Testis (tissue), 3 donors: Measurements from ENCODE around the gene IGF1R. TPM values are rescaled to one million over a fixed set of nuclear protein-coding genes. Genes with fewer than 3 reads are reported as not detected.

ENCODE experiments used
- DNase-seq: peaks from one replicate; pipeline ENCODE4 v3.0.0-alpha.2; 2019
- H3K27ac ChIP-seq, 2 donors: fragments of 200-600 bp; sonication (generic); one replicate each; pipeline ENCODE4 v1.5.1; 2019
- H3K27me3 ChIP-seq: fragments of 200-600 bp; sonication (generic); one replicate; pipeline ENCODE4 v1.5.1; 2019
- H3K36me3 ChIP-seq: fragments of 200-600 bp; sonication (generic); one replicate; pipeline ENCODE4 v1.5.1; 2017; ENCODE audit warnings: low read depth; ENCODE audit errors: missing control alignments
- H3K4me1 ChIP-seq: fragments of 200-600 bp; sonication (generic); one replicate; pipeline ENCODE4 v1.5.1; 2019
- H3K4me3 ChIP-seq, 2 donors: fragments of 200-600 bp; sonication (generic); one replicate each; pipeline ENCODE4 v1.5.1; 2017 to 2019
- H3K9me3 ChIP-seq: fragments of 200-600 bp; sonication (generic); one replicate; pipeline ENCODE4 v1.5.1; 2017
- POLR2A ChIP-seq: fragments of 450-650 bp; IDR thresholded peaks from one replicate; pipeline ENCODE4 v1.6.1; 2017; ENCODE audit warnings: antibody characterized with exemption, mild to moderate bottlenecking, moderate library complexity
- WGBS, 2 donors: methylation state at CpG; one replicate each; pipeline ENCODE4 v1.1.5; 2018; 5-methylcytosine and 5-hydroxymethylcytosine counted together
- intact Hi-C: fragments of 100-400 bp; cut with DNase I; formaldehyde crosslinking; loops from one replicate; pipeline ENCODE4 v1.15.1; 2023; ENCODE audit warnings: low total_unique reads
- polyA plus RNA-seq: library from polyadenylated mRNA; stranded (reverse); fragments of 350-450 nt; fragmentation: Illumina TruSeq; extraction: RNeasy Lipid Tissue Mini Kit (QIAGEN cat#74804); gene quantifications from one replicate; pipeline ENCODE4 v1.2.3, GENCODE V29; 2014; ENCODE audit warnings: low read depth, low replicate concordance; ENCODE audit not compliant: insufficient read depth
- total RNA-seq, 2 donors: library from RNA; depleted of rRNA; stranded (reverse); fragments of >200 nt; gene quantifications; one replicate each; pipeline ENCODE4 v1.2.3, GENCODE V29; 2016
- TF ChIP-seq, protein P1 (sequence below), 3 experiments: fragments of 450-650 bp in 2 of 3; fragments of 200-600 bp in 1 of 3; sonication (generic) in 1 of 3; IDR thresholded peaks; one replicate each; pipeline ENCODE4 v1.5.1; 2016 to 2019; ENCODE audit warnings: antibody characterized with exemption in 3 of 3, mild to moderate bottlenecking in 2 of 3, moderate library complexity in 1 of 3

The IGF1R gene
- total and polyA plus RNA-seq, 3 donors from 2014 or later, result 25.8 to 172 (median 157) TPM

GRCh38 chr15:98823616-98824015, 175.3 kb downstream of the IGF1R start:
- H3K9me3 ChIP-seq, result no peaks in the 10 kb centered on the region
- DNase-seq, result no peak
- no peaks in the 10 kb centered on the region for H3K4me1 ChIP-seq
- intact Hi-C loops, result no loop called here
- no peak overlapping the region for H3K4me3 ChIP-seq
- TF ChIP-seq, protein P1, sequence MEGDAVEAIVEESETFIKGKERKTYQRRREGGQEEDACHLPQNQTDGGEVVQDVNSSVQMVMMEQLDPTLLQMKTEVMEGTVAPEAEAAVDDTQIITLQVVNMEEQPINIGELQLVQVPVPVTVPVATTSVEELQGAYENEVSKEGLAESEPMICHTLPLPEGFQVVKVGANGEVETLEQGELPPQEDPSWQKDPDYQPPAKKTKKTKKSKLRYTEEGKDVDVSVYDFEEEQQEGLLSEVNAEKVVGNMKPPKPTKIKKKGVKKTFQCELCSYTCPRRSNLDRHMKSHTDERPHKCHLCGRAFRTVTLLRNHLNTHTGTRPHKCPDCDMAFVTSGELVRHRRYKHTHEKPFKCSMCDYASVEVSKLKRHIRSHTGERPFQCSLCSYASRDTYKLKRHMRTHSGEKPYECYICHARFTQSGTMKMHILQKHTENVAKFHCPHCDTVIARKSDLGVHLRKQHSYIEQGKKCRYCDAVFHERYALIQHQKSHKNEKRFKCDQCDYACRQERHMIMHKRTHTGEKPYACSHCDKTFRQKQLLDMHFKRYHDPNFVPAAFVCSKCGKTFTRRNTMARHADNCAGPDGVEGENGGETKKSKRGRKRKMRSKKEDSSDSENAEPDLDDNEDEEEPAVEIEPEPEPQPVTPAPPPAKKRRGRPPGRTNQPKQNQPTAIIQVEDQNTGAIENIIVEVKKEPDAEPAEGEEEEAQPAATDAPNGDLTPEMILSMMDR (IDR thresholded peaks at IDR 0.05), result no peak
- TF ChIP-seq POLR2A, result no peak
- no peak overlapping the region for H3K27ac ChIP-seq
- H3K36me3 ChIP-seq, result no peaks in the 10 kb centered on the region
- no peaks in the 10 kb centered on the region for H3K27me3 ChIP-seq

GRCh38 chr15:98824595-98824994, 176.3 kb downstream of the IGF1R start:
- H3K4me1 ChIP-seq, result no peaks in the 10 kb centered on the region
- no peaks in the 10 kb centered on the region for H3K9me3 ChIP-seq
- H3K36me3 ChIP-seq, result no peaks in the 10 kb centered on the region
- no peak for DNase-seq
- H3K27ac ChIP-seq, result no peak overlapping the region
- H3K4me3 ChIP-seq, result no peak overlapping the region
- no peaks in the 10 kb centered on the region for H3K27me3 ChIP-seq
- 93 to 97% methylated on average over 10 of the region's 10 CpGs for WGBS, 2 donors
- intact Hi-C loops, result no loop called here
- no peak for TF ChIP-seq POLR2A
- TF ChIP-seq, protein P1 (IDR thresholded peaks at IDR 0.05), result no peak

GRCh38 chr15:98826658-98827057, 178.3 kb downstream of the IGF1R start:
- no peak overlapping the region for H3K4me3 ChIP-seq
- H3K9me3 ChIP-seq, result no peaks in the 10 kb centered on the region
- H3K4me1 ChIP-seq, result no peaks in the 10 kb centered on the region
- no peak overlapping the region for H3K27ac ChIP-seq
- H3K27me3 ChIP-seq, result no peaks in the 10 kb centered on the region
- WGBS, 2 donors, result 64 to 68% methylated on average over 3 of the region's 3 CpGs
- DNase-seq, result no peak
- H3K36me3 ChIP-seq, result no peaks in the 10 kb centered on the region
- TF ChIP-seq, protein P1 (IDR thresholded peaks at IDR 0.05), result no peak
- no peak for TF ChIP-seq POLR2A
- intact Hi-C loops, result no loop called here

DNA sequence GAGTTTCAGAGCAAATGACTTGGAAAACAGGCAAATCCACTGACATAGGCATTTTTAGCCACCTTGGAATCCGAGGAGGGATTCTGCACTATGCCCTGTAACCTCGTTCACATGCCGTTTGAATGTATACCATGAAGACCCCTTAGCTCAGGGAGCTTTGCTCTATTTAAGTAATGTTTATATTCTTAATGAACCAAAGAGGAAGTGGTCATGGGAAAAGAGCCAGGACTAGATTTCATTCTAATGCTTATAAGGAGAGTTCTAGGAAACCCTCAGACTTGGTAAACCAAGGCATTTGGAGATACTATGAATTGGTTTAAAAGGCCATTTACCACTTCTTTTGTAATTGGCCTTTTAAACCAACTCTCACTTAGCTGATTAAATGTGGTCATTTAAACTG, 178.9 kb downstream of the IGF1R start:
- Histone ChIP-seq H3K9me3 (no peaks in the 10 kb centered on the region), H3K36me3 (no peaks in the 10 kb centered on the region), H3K4me1 (no peaks in the 10 kb centered on the region), H3K4me3 (no peak overlapping the region), H3K27me3 (no peaks in the 10 kb centered on the region), H3K27ac (no peak overlapping the region)
- WGBS, 2 donors, result 78 to 81% methylated on average over 3 of the region's 3 CpGs
- DNase-seq, result no peak
- intact Hi-C loops, result no loop called here
- no peak for TF ChIP-seq POLR2A

GRCh38 chr15:98830034-98830634, 181.8 kb downstream of the IGF1R start:
- intact Hi-C loops, result no loop called here
- WGBS, 2 donors, result 93 to 97% methylated on average over 4 of the region's 4 CpGs
- TF ChIP-seq POLR2A, result no peak
- no peak for DNase-seq
- Histone ChIP-seq H3K36me3 (no peaks in the 10 kb centered on the region), H3K27ac (no peak overlapping the region), H3K4me1 (no peaks in the 10 kb centered on the region), H3K4me3 (no peak overlapping the region), H3K9me3 (no peaks in the 10 kb centered on the region), H3K27me3 (no peaks in the 10 kb centered on the region)

DNA sequence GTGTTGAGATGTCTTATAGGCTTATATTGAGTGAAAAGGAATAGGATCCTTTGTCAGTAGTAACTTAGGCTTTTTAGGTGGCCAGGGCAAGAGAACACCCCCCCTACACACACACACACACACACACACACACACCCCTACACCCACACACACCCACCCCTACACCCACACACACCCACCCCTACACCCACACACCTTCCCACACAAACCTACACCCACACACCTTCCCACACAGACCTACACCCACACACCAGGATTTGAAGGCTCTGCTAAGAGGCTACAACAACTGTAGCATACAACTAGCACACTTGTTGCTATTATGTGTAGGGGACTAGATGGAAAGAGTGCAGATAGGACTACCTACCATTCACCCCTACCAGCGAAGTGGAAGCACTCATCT, 186.6 kb downstream of the IGF1R start:
- Histone ChIP-seq H3K27me3 (no peaks in the 10 kb centered on the region), H3K4me1 (no peaks in the 10 kb centered on the region), H3K27ac (no peak overlapping the region), H3K36me3 (no peaks in the 10 kb centered on the region), H3K9me3 (no peaks in the 10 kb centered on the region), H3K4me3 (no peak overlapping the region)
- WGBS, 2 donors, result 91 to 93% methylated on average over 1 of the region's 1 CpG
- TF ChIP-seq, protein P1 (IDR thresholded peaks at IDR 0.05), result no peak
- no peak for TF ChIP-seq POLR2A
- intact Hi-C loops, result no loop called here
- DNase-seq, result no peak
